Measurements from ENCODE around the gene COTL1.

COTL1 gene

DNA sequence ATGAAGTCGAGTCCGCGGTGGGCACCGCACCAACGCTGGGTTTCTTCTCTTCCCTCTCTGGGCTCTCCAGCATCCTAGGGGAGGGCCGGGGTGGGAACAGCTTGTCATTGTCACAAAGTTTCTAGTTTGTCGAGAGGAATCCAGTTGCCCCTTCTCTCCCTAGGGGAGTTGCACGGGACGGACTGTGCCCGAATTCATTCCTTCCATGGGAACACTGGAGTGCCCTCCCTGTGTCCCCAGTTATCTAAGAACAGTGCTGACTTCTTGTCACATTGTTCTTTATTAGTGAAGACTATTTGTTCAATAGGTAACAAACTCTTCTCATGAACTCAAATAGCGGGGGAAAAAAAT is 31.6 kb upstream of the COTL1 start:
- Histone ChIP-seq H3K4me3 (ENCODE audit: low read length, poor library complexity, severe bottlenecking) (peak overlapping the region; percentile 78), H3K27me3 (ENCODE audit: insufficient read depth, low read length, poor library complexity, severe bottlenecking) (no peaks in the 10 kb centered on the region), H3K4me2 (ENCODE audit: low read depth, low read length, poor library complexity, severe bottlenecking) (peak overlapping the region; percentile 95), H3K9me3 (ENCODE audit: insufficient read depth, low read depth, low read length) (no peaks in the 10 kb centered on the region), H3K79me2 (ENCODE audit: insufficient read depth, low read length) (peaks cover 14% of the 10 kb centered on the region), H3K9me2 (replicated peaks; ENCODE audit: low read depth, low read length) (no peaks in the 10 kb centered on the region), H3F3A (ENCODE audit: low read depth) (0 out of 2 replicates have a peak, but pooled peaks cover 3% of the 10 kb centered on the region), H3K36me3 (ENCODE audit: insufficient read depth, low read length) (no peaks in the 10 kb centered on the region), H3K4me1 (ENCODE audit: insufficient read depth, low read length, poor library complexity, severe bottlenecking) (peaks cover 19% of the 10 kb centered on the region), H3K9ac (ENCODE audit: low read depth, low read length, poor library complexity, severe bottlenecking) (peak overlapping the region; percentile 67), H4K20me1 (ENCODE audit: insufficient read depth, low read length, poor library complexity, severe bottlenecking) (no peaks in the 10 kb centered on the region), H2AFZ (ENCODE audit: low read length) (no peak overlapping the region)
- TF ChIP-seq, protein P1, sequence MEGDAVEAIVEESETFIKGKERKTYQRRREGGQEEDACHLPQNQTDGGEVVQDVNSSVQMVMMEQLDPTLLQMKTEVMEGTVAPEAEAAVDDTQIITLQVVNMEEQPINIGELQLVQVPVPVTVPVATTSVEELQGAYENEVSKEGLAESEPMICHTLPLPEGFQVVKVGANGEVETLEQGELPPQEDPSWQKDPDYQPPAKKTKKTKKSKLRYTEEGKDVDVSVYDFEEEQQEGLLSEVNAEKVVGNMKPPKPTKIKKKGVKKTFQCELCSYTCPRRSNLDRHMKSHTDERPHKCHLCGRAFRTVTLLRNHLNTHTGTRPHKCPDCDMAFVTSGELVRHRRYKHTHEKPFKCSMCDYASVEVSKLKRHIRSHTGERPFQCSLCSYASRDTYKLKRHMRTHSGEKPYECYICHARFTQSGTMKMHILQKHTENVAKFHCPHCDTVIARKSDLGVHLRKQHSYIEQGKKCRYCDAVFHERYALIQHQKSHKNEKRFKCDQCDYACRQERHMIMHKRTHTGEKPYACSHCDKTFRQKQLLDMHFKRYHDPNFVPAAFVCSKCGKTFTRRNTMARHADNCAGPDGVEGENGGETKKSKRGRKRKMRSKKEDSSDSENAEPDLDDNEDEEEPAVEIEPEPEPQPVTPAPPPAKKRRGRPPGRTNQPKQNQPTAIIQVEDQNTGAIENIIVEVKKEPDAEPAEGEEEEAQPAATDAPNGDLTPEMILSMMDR (conservative IDR thresholded peaks at IDR 0.05; ENCODE audit: low read length): no peak
- TF ChIP-seq EZH2phosphoT487 (IDR thresholded peaks at IDR 0.05; ENCODE audit: borderline replicate concordance): no peak

DNA sequence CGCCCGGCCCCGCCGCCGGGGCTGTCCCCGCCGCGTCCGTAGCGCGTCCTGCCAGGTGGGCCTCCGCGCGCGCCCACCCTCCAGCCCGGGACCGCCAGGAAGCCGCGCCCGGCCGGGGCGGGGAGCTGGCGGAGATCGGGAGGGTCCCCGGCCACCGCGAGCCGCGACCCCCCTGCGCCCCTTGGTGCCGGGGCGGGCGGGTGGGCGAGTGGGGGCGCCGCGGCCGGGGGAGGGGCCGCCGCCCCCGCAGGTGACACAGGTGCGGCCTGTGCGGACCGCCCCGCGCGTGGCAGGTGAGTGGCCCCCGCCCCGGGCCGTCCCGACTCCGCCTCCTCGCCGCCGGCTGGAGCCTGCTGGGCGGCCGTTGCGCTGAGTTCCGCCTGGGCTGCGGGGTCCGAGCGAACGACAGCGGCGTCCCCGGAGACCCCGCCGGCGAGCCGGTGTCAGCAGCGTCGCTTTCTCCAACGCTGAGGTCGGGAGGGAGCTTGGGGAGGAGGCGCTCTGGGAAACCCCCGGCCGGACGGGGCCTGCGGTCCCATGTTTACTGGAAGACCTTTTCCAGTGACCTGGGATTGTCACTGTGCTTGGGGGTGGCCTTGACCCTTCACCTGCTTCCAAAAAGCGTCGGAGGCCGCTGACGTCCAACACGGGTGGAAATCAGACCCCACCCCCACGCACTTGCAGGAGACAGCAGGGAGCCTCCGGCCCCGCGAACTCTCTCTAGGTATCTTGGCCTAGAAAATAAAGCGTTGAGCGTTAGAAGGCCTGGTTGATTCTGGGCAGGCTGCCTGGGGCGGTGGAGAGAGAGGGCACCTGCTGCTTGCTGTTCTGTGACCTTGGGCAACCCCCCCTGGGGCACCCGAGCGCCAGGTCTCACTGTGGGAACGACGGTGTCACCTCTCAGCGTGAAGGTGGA is 31.0 kb upstream of the COTL1 start:
- Histone ChIP-seq H3K9me3 (ENCODE audit: insufficient read depth, low read depth, low read length) (no peaks in the 10 kb centered on the region), H4K20me1 (ENCODE audit: insufficient read depth, low read length, poor library complexity, severe bottlenecking) (no peaks in the 10 kb centered on the region), H3K36me3 (ENCODE audit: insufficient read depth, low read length) (no peaks in the 10 kb centered on the region), H3K4me1 (ENCODE audit: insufficient read depth, low read length, poor library complexity, severe bottlenecking) (peaks cover 22% of the 10 kb centered on the region), H3K79me2 (ENCODE audit: insufficient read depth, low read length) (peaks cover 10% of the 10 kb centered on the region), H3K9ac (ENCODE audit: low read depth, low read length, poor library complexity, severe bottlenecking) (peak overlapping the region; percentile 67), H3K27me3 (ENCODE audit: insufficient read depth, low read length, poor library complexity, severe bottlenecking) (no peaks in the 10 kb centered on the region), H3F3A (ENCODE audit: low read depth) (0 out of 2 replicates have a peak, but pooled peaks cover 3% of the 10 kb centered on the region), H2AFZ (ENCODE audit: low read length) (no peak overlapping the region), H3K4me3 (ENCODE audit: low read length, poor library complexity, severe bottlenecking) (peak overlapping the region; percentile 78), H3K9me2 (replicated peaks; ENCODE audit: low read depth, low read length) (no peaks in the 10 kb centered on the region), H3K4me2 (ENCODE audit: low read depth, low read length, poor library complexity, severe bottlenecking) (peak overlapping the region; percentile 95)
- TF ChIP-seq, protein P1 (conservative IDR thresholded peaks at IDR 0.05; ENCODE audit: low read length): no peak
- TF ChIP-seq EZH2phosphoT487 (IDR thresholded peaks at IDR 0.05; ENCODE audit: borderline replicate concordance): no peak

DNA sequence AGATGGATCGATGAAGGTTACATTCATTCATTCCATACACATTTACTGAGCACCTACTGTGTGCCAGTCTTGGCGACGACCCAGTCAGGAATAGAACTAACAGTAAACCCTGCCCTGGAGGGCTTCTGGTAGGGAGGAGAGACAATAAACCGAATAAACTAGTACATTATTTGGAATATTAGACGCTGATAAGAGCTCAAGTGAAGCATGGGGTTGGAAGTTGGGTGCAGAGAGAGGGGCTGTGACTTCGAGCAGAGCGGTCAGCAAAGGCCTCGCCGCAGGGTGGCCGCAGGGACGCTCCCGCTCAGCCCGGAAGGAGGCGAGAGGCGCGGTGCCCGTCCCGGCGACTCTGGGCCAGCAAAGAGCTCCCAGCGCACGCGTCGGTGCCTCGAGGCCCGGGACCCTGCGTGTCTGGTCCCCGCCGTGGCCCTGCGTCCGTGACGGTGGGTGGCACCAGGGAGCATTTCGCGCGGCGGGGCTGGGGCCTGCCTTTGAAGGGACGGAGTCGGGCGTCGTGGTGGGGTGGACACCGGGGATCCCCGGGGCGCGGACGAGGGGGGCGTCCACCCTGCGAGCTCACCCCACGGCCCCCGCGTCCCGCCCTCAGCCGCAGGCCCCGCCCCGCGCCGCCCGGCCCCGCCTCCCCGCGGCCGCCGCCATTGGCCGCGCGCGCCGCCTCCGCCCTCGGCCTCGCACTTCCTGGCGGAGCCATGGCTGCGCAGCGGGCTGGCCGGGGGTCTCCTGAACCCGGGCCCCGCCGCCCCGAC is 30.1 kb upstream of the COTL1 start, which contains the start of gene KLHL36:
TSS of gene KLHL36 (plus strand) at position 684 of the 767 bp plus-strand sequence. CDS start 2,357 bp downstream, outside the sequence.
- Histone ChIP-seq H3K4me2 (ENCODE audit: low read depth, low read length, poor library complexity, severe bottlenecking) (peak within 1 kb of the TSS; percentile 95), H3K4me3 (ENCODE audit: low read length, poor library complexity, severe bottlenecking) (peak within 1 kb of the TSS; percentile 78), H4K20me1 (ENCODE audit: insufficient read depth, low read length, poor library complexity, severe bottlenecking) (no peaks in the 10 kb centered on the region), H3K9me2 (replicated peaks; ENCODE audit: low read depth, low read length) (no peaks in the 10 kb centered on the region), H3K27me3 (ENCODE audit: insufficient read depth, low read length, poor library complexity, severe bottlenecking) (no peaks in the 10 kb centered on the region), H3K79me2 (ENCODE audit: insufficient read depth, low read length) (peaks cover 9% of the 10 kb centered on the region; the same call in 1 of the 2 replicates), H3K4me1 (ENCODE audit: insufficient read depth, low read length, poor library complexity, severe bottlenecking) (peaks cover 25% of the 10 kb centered on the region), H2AFZ (ENCODE audit: low read length) (peak within 1 kb of the TSS; percentile 98), H3F3A (ENCODE audit: low read depth) (0 out of 2 replicates have a peak, but pooled peaks cover 3% of the 10 kb centered on the region), H3K36me3 (ENCODE audit: insufficient read depth, low read length) (no peaks in the 10 kb centered on the region), H3K9ac (ENCODE audit: low read depth, low read length, poor library complexity, severe bottlenecking) (peak within 1 kb of the TSS; percentile 70), H3K9me3 (ENCODE audit: insufficient read depth, low read depth, low read length) (no peaks in the 10 kb centered on the region)
- TF ChIP-seq EZH2phosphoT487 (IDR thresholded peaks at IDR 0.05; ENCODE audit: borderline replicate concordance): no peak
- TF ChIP-seq, protein P1 (conservative IDR thresholded peaks at IDR 0.05; ENCODE audit: low read length): no peak

Measured in Loucy (cell line).